Activated naive CD4-positive, alpha-beta T cell treated with anti-CD3 and anti-CD28 coated beads, Interleukin-2, amount 10 ng/mL, durations not matched to agents 7 days and 5 days (primary cell): Measurements from ENCODE around the gene STK38L.
A peak's percentile ranks its signal among the peaks of the same experiment; 100 is the strongest.

Experiments
- CTCF ChIA-PET: fragments of 350-600 bp; sonication (Branson Sonifier 250); formaldehyde crosslinking; loops from one replicate; lab custom pipeline; 2021; ENCODE audit warnings: antibody characterized with exemption; lab: Charles Lee
- DNase-seq: peaks from one replicate; pipeline ENCODE4 v3.0.0-alpha.2; 2020
- H3K27ac Mint-ChIP-seq: one replicate; pipeline ENCODE4 v1.8.0; 2021; ENCODE audit warnings: mild to moderate bottlenecking, moderate library complexity, mixed read lengths
- H3K27me3 Mint-ChIP-seq: one replicate; pipeline ENCODE4 v1.8.0; 2021; ENCODE audit warnings: mild to moderate bottlenecking, mixed read lengths
- H3K36me3 Mint-ChIP-seq: one replicate; pipeline ENCODE4 v1.8.0; 2021; ENCODE audit warnings: mixed read lengths
- H3K4me1 Mint-ChIP-seq: one replicate; pipeline ENCODE4 v1.8.0; 2021; ENCODE audit warnings: mixed read lengths
- H3K4me3 Mint-ChIP-seq: one replicate; pipeline ENCODE4 v1.8.0; 2021; ENCODE audit warnings: mild to moderate bottlenecking, moderate library complexity, mixed read lengths
- H3K9me3 Mint-ChIP-seq: one replicate; pipeline ENCODE4 v1.8.0; 2021; ENCODE audit warnings: mixed read lengths

The STK38L gene

GRCh38 chr12:27331291-27331926 is 87.3 kb downstream of the STK38L start:
- H3K4me1 Mint-ChIP-seq: peaks cover 33% of the 10 kb centered on the region
- no peaks in the 10 kb centered on the region for H3K36me3 Mint-ChIP-seq
- peak overlapping the region; percentile 53 for H3K27ac Mint-ChIP-seq
- no peaks in the 10 kb centered on the region for H3K9me3 Mint-ChIP-seq
- H3K27me3 Mint-ChIP-seq: peaks cover 23% of the 10 kb centered on the region
- DNase-seq: no peak
- CTCF ChIA-PET: interaction anchor here (0.6 to 2.0 kb wide), 4 partner anchors 9 to 110 kb away, joined by 3 to 7 read pairs (median 4); no protein-coding TSS in a partner anchor
- peak overlapping the region; percentile 58 for H3K4me3 Mint-ChIP-seq

- Mint-ChIP-seq H3K9me3 (no peaks in the 10 kb centered on the region), H3K36me3 (no peaks in the 10 kb centered on the region), H3K4me3 (peak overlapping the region; percentile 77), H3K27me3 (peaks cover 23% of the 10 kb centered on the region), H3K27ac (peak overlapping the region; percentile 64), H3K4me1 (peaks cover 33% of the 10 kb centered on the region)
- CTCF ChIA-PET: interaction anchor here (1.3 to 2.0 kb wide), 2 partner anchors 26 to 27 kb away, joined by 4 to 7 read pairs; no protein-coding TSS in a partner anchor
- DNase-seq: no peak
These were observed 87.8 kb downstream of the STK38L start for GRCh38 chr12:27331927-27332324.

GRCh38 chr12:27332407-27332713 is 88.3 kb downstream of the STK38L start:
- peaks cover 33% of the 10 kb centered on the region for H3K4me1 Mint-ChIP-seq
- H3K27ac Mint-ChIP-seq: peak overlapping the region; percentile 64
- peak overlapping the region; percentile 77 for H3K4me3 Mint-ChIP-seq
- peaks cover 23% of the 10 kb centered on the region for H3K27me3 Mint-ChIP-seq
- CTCF ChIA-PET: interaction anchor here (2.0 kb wide), 1 partner anchor 27 kb away, joined by 4 read pairs; no protein-coding TSS in a partner anchor
- no peaks in the 10 kb centered on the region for H3K36me3 Mint-ChIP-seq
- no peak for DNase-seq
- H3K9me3 Mint-ChIP-seq: no peaks in the 10 kb centered on the region

- peaks cover 23% of the 10 kb centered on the region for H3K27me3 Mint-ChIP-seq
These were observed 88.8 kb downstream of the STK38L start, which contains the start of gene BMAL2 for GRCh38 chr12:27332714-27333402. BMAL2 (plus strand) TSS chr12:27332836; CDS start chr12:27333073, 237 bp downstream.

GRCh38 chr12:27333403-27334009 is 89.4 kb downstream of the STK38L start:
- peak overlapping the region; percentile 75 for H3K27ac Mint-ChIP-seq

More at GRCh38 chr12:27332714-27333402, 88.8 kb downstream of the STK38L start, which contains the start of gene BMAL2:
- CTCF ChIA-PET: interaction anchor here (1.4 to 2.0 kb wide), 3 partner anchors 26 to 52 kb away, joined by 4 to 8 read pairs (median 6); no protein-coding TSS in a partner anchor
- H3K27ac Mint-ChIP-seq: peak within 1 kb of the TSS; percentile 75
- peak within 1 kb of the TSS; percentile 95 for H3K4me3 Mint-ChIP-seq
- no peaks in the 10 kb centered on the region for H3K36me3 Mint-ChIP-seq
- no peaks in the 10 kb centered on the region for H3K9me3 Mint-ChIP-seq
- H3K4me1 Mint-ChIP-seq: peaks cover 33% of the 10 kb centered on the region
- peak; percentile 65 for DNase-seq

GRCh38 chr12:27334042-27334720 is 90.1 kb downstream of the STK38L start:
- CTCF ChIA-PET: interaction anchor here (1.4 to 1.5 kb wide), 2 partner anchors 27 to 51 kb away, joined by 6 to 8 read pairs; no protein-coding TSS in a partner anchor
- peaks cover 33% of the 10 kb centered on the region for H3K4me1 Mint-ChIP-seq
- no peaks in the 10 kb centered on the region for H3K9me3 Mint-ChIP-seq
- H3K27me3 Mint-ChIP-seq: peaks cover 27% of the 10 kb centered on the region
- H3K4me3 Mint-ChIP-seq: peak overlapping the region; percentile 95
- H3K36me3 Mint-ChIP-seq: no peaks in the 10 kb centered on the region
- DNase-seq: no peak
- peak overlapping the region; percentile 54 for H3K27ac Mint-ChIP-seq

More at GRCh38 chr12:27333403-27334009, 89.4 kb downstream of the STK38L start:
- DNase-seq: peak; percentile 64
- H3K4me1 Mint-ChIP-seq: peaks cover 33% of the 10 kb centered on the region
- CTCF ChIA-PET: interaction anchor here (1.4 to 2.0 kb wide), 3 partner anchors 26 to 51 kb away, joined by 4 to 8 read pairs (median 6); no protein-coding TSS in a partner anchor
- H3K36me3 Mint-ChIP-seq: no peaks in the 10 kb centered on the region
- no peaks in the 10 kb centered on the region for H3K9me3 Mint-ChIP-seq
- H3K4me3 Mint-ChIP-seq: peak overlapping the region; percentile 95
- peaks cover 25% of the 10 kb centered on the region for H3K27me3 Mint-ChIP-seq

GRCh38 chr12:27334721-27335082 is 90.6 kb downstream of the STK38L start:
- peaks cover 27% of the 10 kb centered on the region for H3K27me3 Mint-ChIP-seq
- CTCF ChIA-PET: no interaction called here
- peaks cover 33% of the 10 kb centered on the region for H3K4me1 Mint-ChIP-seq
- no peak for DNase-seq
- no peaks in the 10 kb centered on the region for H3K36me3 Mint-ChIP-seq
- H3K27ac Mint-ChIP-seq: no peak overlapping the region
- H3K9me3 Mint-ChIP-seq: no peaks in the 10 kb centered on the region
- no peak overlapping the region for H3K4me3 Mint-ChIP-seq

GRCh38 chr12:27335364-27336281 is 91.5 kb downstream of the STK38L start:
- CTCF ChIA-PET: no interaction called here
- peaks cover 33% of the 10 kb centered on the region for H3K4me1 Mint-ChIP-seq
- no peaks in the 10 kb centered on the region for H3K36me3 Mint-ChIP-seq
- H3K27ac Mint-ChIP-seq: no peak overlapping the region
- no peaks in the 10 kb centered on the region for H3K9me3 Mint-ChIP-seq
- DNase-seq: no peak
- no peak overlapping the region for H3K4me3 Mint-ChIP-seq
- H3K27me3 Mint-ChIP-seq: peaks cover 27% of the 10 kb centered on the region

- Mint-ChIP-seq H3K9me3 (no peaks in the 10 kb centered on the region), H3K27me3 (peaks cover 27% of the 10 kb centered on the region)
These were observed 92.2 kb downstream of the STK38L start for GRCh38 chr12:27336282-27336653.

GRCh38 chr12:27337376-27337775 is 93.3 kb downstream of the STK38L start:
- CTCF ChIA-PET: no interaction called here
- no peaks in the 10 kb centered on the region for H3K9me3 Mint-ChIP-seq
- no peak overlapping the region for H3K4me3 Mint-ChIP-seq
- H3K4me1 Mint-ChIP-seq: peaks cover 16% of the 10 kb centered on the region
- no peaks in the 10 kb centered on the region for H3K36me3 Mint-ChIP-seq
- peaks cover 20% of the 10 kb centered on the region for H3K27me3 Mint-ChIP-seq
- no peak for DNase-seq
- no peak overlapping the region for H3K27ac Mint-ChIP-seq

More at GRCh38 chr12:27336282-27336653, 92.2 kb downstream of the STK38L start:
- H3K27ac Mint-ChIP-seq: no peak overlapping the region
- DNase-seq: no peak
- CTCF ChIA-PET: no interaction called here
- H3K4me3 Mint-ChIP-seq: no peak overlapping the region
- H3K36me3 Mint-ChIP-seq: no peaks in the 10 kb centered on the region
- H3K4me1 Mint-ChIP-seq: peaks cover 27% of the 10 kb centered on the region

GRCh38 chr12:27338473-27338872 is 94.4 kb downstream of the STK38L start:
- Mint-ChIP-seq H3K4me3 (no peak overlapping the region), H3K4me1 (peaks cover 12% of the 10 kb centered on the region), H3K27ac (no peak overlapping the region), H3K9me3 (no peaks in the 10 kb centered on the region), H3K36me3 (no peaks in the 10 kb centered on the region), H3K27me3 (peaks cover 15% of the 10 kb centered on the region)
- CTCF ChIA-PET: no interaction called here
- no peak for DNase-seq

- H3K27me3 Mint-ChIP-seq: peaks cover 7% of the 10 kb centered on the region
- H3K4me1 Mint-ChIP-seq: no peaks in the 10 kb centered on the region
- no peaks in the 10 kb centered on the region for H3K36me3 Mint-ChIP-seq
- no peaks in the 10 kb centered on the region for H3K9me3 Mint-ChIP-seq
- no peak for DNase-seq
- no peak overlapping the region for H3K27ac Mint-ChIP-seq
- CTCF ChIA-PET: no interaction called here
- no peak overlapping the region for H3K4me3 Mint-ChIP-seq
These were observed 96.9 kb downstream of the STK38L start for GRCh38 chr12:27340971-27341370.

GRCh38 chr12:27342536-27342935 is 98.5 kb downstream of the STK38L start:
- no peak for DNase-seq
- H3K27ac Mint-ChIP-seq: no peak overlapping the region
- no peaks in the 10 kb centered on the region for H3K9me3 Mint-ChIP-seq
- H3K36me3 Mint-ChIP-seq: no peaks in the 10 kb centered on the region
- peaks cover 4% of the 10 kb centered on the region for H3K27me3 Mint-ChIP-seq
- no peak overlapping the region for H3K4me3 Mint-ChIP-seq
- H3K4me1 Mint-ChIP-seq: no peaks in the 10 kb centered on the region
- CTCF ChIA-PET: no interaction called here
